ENCODE data around the gene FOXE3. TPM values are rescaled to one million over a fixed set of nuclear protein-coding genes. Genes with fewer than 3 reads are reported as not detected.

FOXE3 gene
- total and polyA plus RNA-seq, 10 of the 15 experiments (the other 5 are each of a cell fraction or from before 2014, with no cell fraction given) = 0.13 TPM; not detected in 9

DNA sequence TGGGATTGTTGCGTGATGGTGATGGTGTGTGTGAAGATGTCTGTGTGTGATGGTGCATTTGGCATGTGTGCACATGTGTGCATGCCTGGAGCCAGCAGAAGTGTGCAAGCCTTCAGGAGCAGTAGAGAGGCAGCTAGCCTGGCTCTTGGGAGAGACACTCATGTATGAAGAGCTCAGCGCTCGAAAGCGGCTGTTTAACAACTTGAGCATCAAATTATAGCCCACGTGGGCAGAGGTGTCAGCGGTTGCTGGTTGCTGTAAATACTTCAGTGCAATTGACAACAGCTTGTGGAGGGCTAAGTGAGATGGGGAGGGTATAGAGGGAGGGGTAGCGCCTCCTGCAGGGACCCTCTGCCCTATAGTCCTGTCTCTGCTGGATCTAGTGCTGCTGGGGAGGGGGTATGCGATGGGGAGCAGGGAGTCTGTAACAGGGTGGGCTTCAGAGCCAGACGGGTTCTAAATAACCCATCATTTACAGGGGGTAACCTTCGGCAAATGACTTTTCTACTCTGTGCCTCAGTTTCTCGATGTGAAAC lies 43.2 kb downstream of the FOXE3 start (continued):
- TF ChIP-seq ZSCAN29 (IDR thresholded peaks at IDR 0.05) (no peak), KAT2A (conservative IDR thresholded peaks at IDR 0.05; ENCODE audit: control insufficient read depth, low read depth, low read length) (no peak), NR2F1 (conservative IDR thresholded peaks at IDR 0.05) (no peak), BHLHE40 (IDR thresholded peaks at IDR 0.05; ENCODE audit: borderline replicate concordance in 1 of 2, low read depth in 2 of 2, low read length in 1 of 2) (no peak), ZNF24 (IDR thresholded peaks at IDR 0.05) (no peak), ZNF217 (IDR thresholded peaks at IDR 0.05) (no peak), POLR2AphosphoS2 (IDR thresholded peaks at IDR 0.05; ENCODE audit: low read depth, low read length) (no peak), SREBF2 (IDR thresholded peaks at IDR 0.05; ENCODE audit: low read length) (no peak)
- TF ChIP-seq, protein P1, sequence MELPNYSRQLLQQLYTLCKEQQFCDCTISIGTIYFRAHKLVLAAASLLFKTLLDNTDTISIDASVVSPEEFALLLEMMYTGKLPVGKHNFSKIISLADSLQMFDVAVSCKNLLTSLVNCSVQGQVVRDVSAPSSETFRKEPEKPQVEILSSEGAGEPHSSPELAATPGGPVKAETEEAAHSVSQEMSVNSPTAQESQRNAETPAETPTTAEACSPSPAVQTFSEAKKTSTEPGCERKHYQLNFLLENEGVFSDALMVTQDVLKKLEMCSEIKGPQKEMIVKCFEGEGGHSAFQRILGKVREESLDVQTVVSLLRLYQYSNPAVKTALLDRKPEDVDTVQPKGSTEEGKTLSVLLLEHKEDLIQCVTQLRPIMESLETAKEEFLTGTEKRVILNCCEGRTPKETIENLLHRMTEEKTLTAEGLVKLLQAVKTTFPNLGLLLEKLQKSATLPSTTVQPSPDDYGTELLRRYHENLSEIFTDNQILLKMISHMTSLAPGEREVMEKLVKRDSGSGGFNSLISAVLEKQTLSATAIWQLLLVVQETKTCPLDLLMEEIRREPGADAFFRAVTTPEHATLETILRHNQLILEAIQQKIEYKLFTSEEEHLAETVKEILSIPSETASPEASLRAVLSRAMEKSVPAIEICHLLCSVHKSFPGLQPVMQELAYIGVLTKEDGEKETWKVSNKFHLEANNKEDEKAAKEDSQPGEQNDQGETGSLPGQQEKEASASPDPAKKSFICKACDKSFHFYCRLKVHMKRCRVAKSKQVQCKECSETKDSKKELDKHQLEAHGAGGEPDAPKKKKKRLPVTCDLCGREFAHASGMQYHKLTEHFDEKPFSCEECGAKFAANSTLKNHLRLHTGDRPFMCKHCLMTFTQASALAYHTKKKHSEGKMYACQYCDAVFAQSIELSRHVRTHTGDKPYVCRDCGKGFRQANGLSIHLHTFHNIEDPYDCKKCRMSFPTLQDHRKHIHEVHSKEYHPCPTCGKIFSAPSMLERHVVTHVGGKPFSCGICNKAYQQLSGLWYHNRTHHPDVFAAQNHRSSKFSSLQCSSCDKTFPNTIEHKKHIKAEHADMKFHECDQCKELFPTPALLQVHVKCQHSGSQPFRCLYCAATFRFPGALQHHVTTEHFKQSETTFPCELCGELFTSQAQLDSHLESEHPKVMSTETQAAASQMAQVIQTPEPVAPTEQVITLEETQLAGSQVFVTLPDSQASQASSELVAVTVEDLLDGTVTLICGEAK (IDR thresholded peaks at IDR 0.05; ENCODE audit: borderline replicate concordance) = no peak

DNA sequence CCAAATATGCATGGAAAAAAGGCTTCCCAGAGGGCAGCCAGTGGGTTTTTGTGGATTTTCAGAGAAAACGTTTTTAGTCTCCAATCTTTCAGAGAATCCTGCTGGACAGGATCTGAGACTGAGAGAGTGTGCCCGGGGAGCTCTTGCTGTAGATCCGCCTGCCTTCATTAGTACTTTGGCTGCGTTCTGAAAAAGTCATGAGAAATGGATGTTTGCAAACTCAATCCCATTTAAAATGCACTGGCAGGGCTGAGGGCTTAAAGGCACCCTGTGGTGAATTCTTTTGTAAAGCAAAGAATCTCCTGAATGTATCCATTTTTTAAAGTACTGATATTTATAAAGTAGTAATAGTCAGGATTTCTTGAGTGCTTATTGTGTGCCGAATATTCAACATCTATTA lies 44.0 kb downstream of the FOXE3 start:
- Histone ChIP-seq H3K27me3 (replicated peaks in 1 of 2; ENCODE audit: control insufficient read depth in 2 of 2, insufficient read depth in 2 of 2, low read length in 1 of 2) (peaks cover 4 to 5% of the 10 kb centered on the region in 2 experiments; a peak in 2 of 4 replicates), H3K4me1 (ENCODE audit: control insufficient read depth, insufficient read depth, low read length) (no peaks in the 10 kb centered on the region), H3K9me3 (replicated peaks; ENCODE audit: control insufficient read depth, insufficient read depth, low read length) (no peaks in the 10 kb centered on the region), H3K4me2 (ENCODE audit: control insufficient read depth, insufficient read depth) (no peak overlapping the region), H3K9ac (ENCODE audit: control insufficient read depth, insufficient read depth, low read length) (no peak overlapping the region), H4K20me1 (ENCODE audit: control insufficient read depth, insufficient read depth) (no peaks in the 10 kb centered on the region), H2AFZ (ENCODE audit: control insufficient read depth, low read depth, low read length) (no peak overlapping the region), H3K79me2 (ENCODE audit: control insufficient read depth, insufficient read depth, low read length) (no peaks in the 10 kb centered on the region), H3K27ac (ENCODE audit: control insufficient read depth, insufficient read depth) (no peak overlapping the region), H3K4me3 (no peak overlapping the region), H3K36me3 (ENCODE audit: control insufficient read depth in 2 of 2, insufficient read depth in 2 of 2, low read length in 1 of 2) (no peaks in the 10 kb centered on the region)
- ATAC-seq (no peak), FAIRE-seq (no peak), DNase-seq (ENCODE audit: low read depth, low spot score) (no peak)
- POLR2A ChIA-PET = no interaction called here
- intact Hi-C loops (cut with micrococcal nuclease; ENCODE audit: unreplicated experiment) (no loop called here), in situ Hi-C loops (cut with MboI) (no loop called here)
- CTCF ChIA-PET = interaction anchor here (2.2 kb wide), 1 partner anchor 23 kb away, joined by 8 read pairs; the partner anchor contains the start of gene FOXD2
- no TSS peak for BruUV-seq (replicated peaks)
- RAD21 ChIA-PET (ENCODE audit: unreplicated experiment) = interaction anchor here (1.0 kb wide), 1 partner anchor 22 kb away, joined by 4 read pairs; the partner anchor contains the start of gene FOXD2
- SMC1A ChIA-PET (ENCODE audit: uncharacterized antibody, unreplicated experiment) = interaction anchor here (1.7 kb wide), 1 partner anchor 25 kb away, joined by 4 read pairs; no protein-coding TSS in a partner anchor
- WGBS (ENCODE audit: insufficient coverage, insufficient replicate concordance, low lambda C conversion rate, missing lambda C conversion rate) = 0% methylated on average over 5 of the region's 5 CpGs
- TF ChIP-seq HDGF (IDR thresholded peaks at IDR 0.05) = no peak
- no peak for TF ChIP-seq FOXM1 (IDR thresholded peaks at IDR 0.05; ENCODE audit: low read depth, low read length)
- TF ChIP-seq WRNIP1 (IDR thresholded peaks at IDR 0.05; ENCODE audit: borderline replicate concordance, low read depth, low read length) = no peak
- no peak for TF ChIP-seq ZZZ3 (IDR thresholded peaks at IDR 0.05; ENCODE audit: control insufficient read depth, insufficient read length, low read depth)
- TF ChIP-seq NR2C1 (IDR thresholded peaks at IDR 0.05) = no peak
- TF ChIP-seq, protein P2, sequence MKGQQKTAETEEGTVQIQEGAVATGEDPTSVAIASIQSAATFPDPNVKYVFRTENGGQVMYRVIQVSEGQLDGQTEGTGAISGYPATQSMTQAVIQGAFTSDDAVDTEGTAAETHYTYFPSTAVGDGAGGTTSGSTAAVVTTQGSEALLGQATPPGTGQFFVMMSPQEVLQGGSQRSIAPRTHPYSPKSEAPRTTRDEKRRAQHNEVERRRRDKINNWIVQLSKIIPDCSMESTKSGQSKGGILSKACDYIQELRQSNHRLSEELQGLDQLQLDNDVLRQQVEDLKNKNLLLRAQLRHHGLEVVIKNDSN (IDR thresholded peaks at IDR 0.05; ENCODE audit: borderline replicate concordance, extremely low read length, insufficient read depth, low read depth, low read length) = no peak
- no peak for TF ChIP-seq MYB (IDR thresholded peaks at IDR 0.05; ENCODE audit: borderline replicate concordance, low read depth, low read length)
